Right lobe of liver (tissue), 6 donors: ENCODE results near the gene IFI30. TPM values are rescaled to one million over a fixed set of nuclear protein-coding genes. Genes with fewer than 3 reads are reported as not detected.

ENCODE experiments used
- ATAC-seq, 4 donors: fragments of 200-7000 bp; cut with Tn5 transposase; one replicate each; pipeline ENCODE4 v1.9.1; 2020; ENCODE audit warnings: mild to moderate bottlenecking in 4 of 4, moderate library complexity in 4 of 4
- DNase-seq, 3 donors: peaks; one replicate each; pipeline ENCODE4 v3.0.0-alpha.2; 2020
- H3K27ac ChIP-seq, 3 donors: fragments of 200-600 bp; one replicate each; pipeline ENCODE4 v1.8.0; 2022
- H3K27me3 ChIP-seq, 2 donors: fragments of 200-600 bp; one replicate each; pipeline ENCODE4 v1.8.0; 2022
- H3K36me3 ChIP-seq, 4 donors: fragments of 200-600 bp; sonication (generic) in 1 of 4; one replicate each; pipeline versions ENCODE4 v1.5.1 to v1.8.0; 2017 to 2022; ENCODE audit warnings: control low read depth in 1 of 4
- H3K4me1 ChIP-seq, 4 donors: fragments of 200-600 bp; sonication (generic) in 1 of 4; one replicate each; pipeline versions ENCODE4 v1.5.1 to v1.8.0; 2017 to 2022; ENCODE audit warnings: control low read depth in 1 of 4
- H3K4me3 ChIP-seq, 3 donors: fragments of 200-600 bp; one replicate each; pipeline ENCODE4 v1.8.0; 2022
- H3K9me3 ChIP-seq, 4 donors: fragments of 200-600 bp; sonication (generic) in 1 of 4; one replicate each; pipeline versions ENCODE4 v1.5.1 to v1.8.0; 2017 to 2022; ENCODE audit warnings: control low read depth in 1 of 4
- POLR2A ChIP-seq: fragments of 450-650 bp; IDR thresholded peaks from one replicate; pipeline ENCODE4 v1.6.1; 2017; ENCODE audit warnings: antibody characterized with exemption, mild to moderate bottlenecking
- WGBS: methylation state at CpG from one replicate; pipeline ENCODE4 v1.1.6; 2018; ENCODE audit warnings: low coverage, low lambda C conversion rate; ENCODE audit not compliant: insufficient coverage; ENCODE audit errors: missing lambda C conversion rate; 5-methylcytosine and 5-hydroxymethylcytosine counted together
- intact Hi-C, 2 donors: fragments of 100-400 bp; cut with DNase I; formaldehyde crosslinking; loops; one replicate each; pipeline versions ENCODE4 v1.11.2 to v1.14.1; 2022
- total RNA-seq, 6 experiments: library from RNA; depleted of rRNA in 2 of 6; stranded (reverse); fragments of >200 nt in 2 of 6; fragmentation: NEBNext Ultra II Directional in 3 of 6; extraction: Animal tissue kit (Norgen Biotek cat#: 25700) in 3 of 6; gene quantifications; one replicate each; pipeline versions ENCODE4 v1.1.0 to v1.2.4, GENCODE V29; 2016 to 2023
- TF ChIP-seq, protein P1 (sequence below), 4 donors: fragments of 200-600 bp in 3 of 4; fragments of 450-650 bp in 1 of 4; IDR thresholded peaks; one replicate each; pipeline versions ENCODE4 v1.5.1 to v1.8.0; 2016 to 2022; ENCODE audit warnings: antibody characterized with exemption in 4 of 4, mild to moderate bottlenecking in 2 of 4
- donor health status: DM: no; HTN: yes; CAD: no.
- donor health status: DM: no; HTN: no; CAD: no.
- donor health status: DM: no; HTN: no; CAD: no.
- donor health status: DM: no; HTN: yes; CAD: no.
- donor health status: DM: no; HTN: yes; CAD: no.

Gene IFI30
- total RNA-seq, 6 experiments from 2014 or later, result 54.0 to 205 (median 91.8) TPM

DNA sequence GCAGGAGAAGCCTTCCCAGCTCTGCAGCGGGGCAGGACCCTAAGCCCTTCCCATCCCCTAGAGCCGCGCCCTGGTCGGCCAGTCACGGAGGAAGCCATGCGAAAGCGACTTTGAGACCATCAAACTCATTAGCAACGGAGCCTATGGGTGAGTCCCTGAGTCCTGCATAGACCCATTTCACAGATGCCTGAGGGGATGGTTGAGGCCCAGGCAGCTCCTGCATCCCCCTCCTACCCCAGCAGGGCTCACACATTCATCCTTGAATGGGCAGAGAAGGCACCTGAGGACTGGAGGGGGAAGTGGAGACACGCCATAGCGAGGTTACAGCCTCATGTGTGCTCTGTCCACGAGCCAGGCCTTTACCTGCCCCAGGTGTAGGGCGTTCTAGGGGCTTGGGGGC lies 44.8 kb upstream of the IFI30 start:
- no peak for ATAC-seq
- no peak for TF ChIP-seq POLR2A
- TF ChIP-seq, protein P1, sequence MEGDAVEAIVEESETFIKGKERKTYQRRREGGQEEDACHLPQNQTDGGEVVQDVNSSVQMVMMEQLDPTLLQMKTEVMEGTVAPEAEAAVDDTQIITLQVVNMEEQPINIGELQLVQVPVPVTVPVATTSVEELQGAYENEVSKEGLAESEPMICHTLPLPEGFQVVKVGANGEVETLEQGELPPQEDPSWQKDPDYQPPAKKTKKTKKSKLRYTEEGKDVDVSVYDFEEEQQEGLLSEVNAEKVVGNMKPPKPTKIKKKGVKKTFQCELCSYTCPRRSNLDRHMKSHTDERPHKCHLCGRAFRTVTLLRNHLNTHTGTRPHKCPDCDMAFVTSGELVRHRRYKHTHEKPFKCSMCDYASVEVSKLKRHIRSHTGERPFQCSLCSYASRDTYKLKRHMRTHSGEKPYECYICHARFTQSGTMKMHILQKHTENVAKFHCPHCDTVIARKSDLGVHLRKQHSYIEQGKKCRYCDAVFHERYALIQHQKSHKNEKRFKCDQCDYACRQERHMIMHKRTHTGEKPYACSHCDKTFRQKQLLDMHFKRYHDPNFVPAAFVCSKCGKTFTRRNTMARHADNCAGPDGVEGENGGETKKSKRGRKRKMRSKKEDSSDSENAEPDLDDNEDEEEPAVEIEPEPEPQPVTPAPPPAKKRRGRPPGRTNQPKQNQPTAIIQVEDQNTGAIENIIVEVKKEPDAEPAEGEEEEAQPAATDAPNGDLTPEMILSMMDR (IDR thresholded peaks at IDR 0.05), result no peak
- intact Hi-C loops, result no loop called here

DNA sequence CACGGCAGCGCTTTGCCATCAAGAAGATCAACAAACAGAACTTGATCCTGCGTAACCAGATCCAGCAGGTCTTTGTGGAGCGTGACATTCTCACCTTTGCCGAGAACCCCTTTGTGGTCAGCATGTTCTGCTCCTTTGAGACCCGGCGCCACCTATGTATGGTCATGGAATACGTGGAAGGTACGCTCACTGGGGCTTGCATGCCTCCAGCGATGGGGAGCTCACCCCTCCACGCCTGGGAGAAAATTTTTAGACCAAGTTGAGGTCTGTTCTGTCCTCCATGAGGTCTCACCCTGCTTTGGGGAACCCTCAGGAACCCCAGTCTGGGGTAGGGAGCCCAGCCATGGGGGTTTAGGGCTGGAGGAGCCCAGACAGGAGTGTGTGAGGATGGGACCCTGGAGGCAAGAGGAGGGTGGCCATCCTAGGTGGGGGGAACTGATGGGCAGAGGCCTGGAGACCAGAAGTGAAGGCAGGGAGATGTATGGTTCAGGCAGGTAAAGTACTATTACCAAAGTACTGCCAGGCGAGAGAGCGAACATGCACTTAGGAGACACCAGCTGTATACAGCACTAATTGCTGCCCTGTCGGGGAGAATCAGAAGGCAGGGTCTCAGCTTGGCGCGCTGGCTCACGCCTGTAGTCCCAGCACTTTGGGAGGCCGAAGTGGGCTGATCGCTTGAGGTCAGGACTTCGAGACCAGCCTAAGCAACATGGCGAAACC lies 42.9 kb upstream of the IFI30 start:
- Histone ChIP-seq H3K36me3 (peaks cover 0 to 67% (median 27%) of the 10 kb centered on the region in 4 donors), H3K27ac (no peak overlapping the region), H3K4me1 (peaks cover 0 to 10% (median 3%) of the 10 kb centered on the region in 4 donors), H3K27me3 (no peaks in the 10 kb centered on the region), H3K9me3 (no peaks in the 10 kb centered on the region), H3K4me3 (no peak overlapping the region)
- no peak for ATAC-seq
- TF ChIP-seq, protein P1 (IDR thresholded peaks at IDR 0.05), result no peak
- TF ChIP-seq POLR2A, result no peak
- DNase-seq, result no peak
- intact Hi-C loops, result no loop called here
- 82% methylated on average over 5 of the region's 21 CpGs for WGBS

More for the DNA sequence above, 44.8 kb upstream of the IFI30 start:
- DNase-seq, result no peak
- H3K27me3 ChIP-seq, result no peaks in the 10 kb centered on the region
- H3K27ac ChIP-seq, result no peak overlapping the region
- peaks cover 0 to 70% (median 33%) of the 10 kb centered on the region in 4 donors for H3K36me3 ChIP-seq
- no peaks in the 10 kb centered on the region for H3K9me3 ChIP-seq
- WGBS, result 86% methylated on average over 1 of the region's 12 CpGs
- H3K4me1 ChIP-seq, result no peaks in the 10 kb centered on the region
- no peak overlapping the region for H3K4me3 ChIP-seq

DNA sequence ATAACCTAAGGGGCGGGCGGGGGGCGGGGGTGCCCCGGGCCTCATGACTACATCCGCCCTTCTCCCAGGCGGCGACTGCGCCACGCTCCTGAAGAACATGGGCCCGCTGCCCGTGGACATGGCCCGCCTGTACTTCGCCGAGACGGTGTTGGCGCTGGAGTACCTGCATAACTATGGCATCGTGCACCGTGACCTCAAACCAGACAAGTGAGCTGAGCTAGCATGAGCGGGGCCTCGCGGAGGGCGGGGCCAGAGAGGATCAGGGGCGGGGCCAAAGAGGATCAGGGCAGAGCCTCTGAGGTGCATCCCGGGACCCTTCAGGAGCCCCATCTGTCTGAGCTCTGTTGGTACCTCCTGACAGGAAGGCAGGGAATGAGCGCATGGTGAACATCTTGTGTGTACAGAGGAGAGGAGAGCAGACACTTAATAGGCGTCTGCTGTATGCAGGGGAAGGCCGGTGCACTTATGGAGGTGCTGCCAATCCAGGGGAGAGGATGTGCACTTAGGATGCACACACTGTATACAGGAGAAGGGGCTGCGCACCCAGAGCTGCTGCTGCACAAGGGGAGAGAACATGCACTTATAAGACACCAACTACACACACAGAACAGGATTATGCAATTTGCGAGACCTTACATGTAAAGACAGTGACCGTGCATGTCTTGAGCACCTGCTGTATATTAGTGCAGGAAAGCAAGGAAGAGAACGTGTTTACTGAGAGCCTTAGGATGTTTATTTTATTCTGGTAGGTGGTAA lies 41.6 kb upstream of the IFI30 start:
- Histone ChIP-seq H3K36me3 (peaks cover 0 to 69% (median 22%) of the 10 kb centered on the region in 4 donors), H3K27ac (no peak overlapping the region), H3K9me3 (no peaks in the 10 kb centered on the region), H3K4me3 (no peak overlapping the region), H3K27me3 (no peaks in the 10 kb centered on the region), H3K4me1 (peaks cover 0 to 15% (median 6%) of the 10 kb centered on the region in 4 donors)
- no peak for ATAC-seq
- intact Hi-C loops, result no loop called here
- TF ChIP-seq, protein P1 (IDR thresholded peaks at IDR 0.05), result no peak
- 90% methylated on average over 11 of the region's 31 CpGs for WGBS
- no peak for DNase-seq

DNA sequence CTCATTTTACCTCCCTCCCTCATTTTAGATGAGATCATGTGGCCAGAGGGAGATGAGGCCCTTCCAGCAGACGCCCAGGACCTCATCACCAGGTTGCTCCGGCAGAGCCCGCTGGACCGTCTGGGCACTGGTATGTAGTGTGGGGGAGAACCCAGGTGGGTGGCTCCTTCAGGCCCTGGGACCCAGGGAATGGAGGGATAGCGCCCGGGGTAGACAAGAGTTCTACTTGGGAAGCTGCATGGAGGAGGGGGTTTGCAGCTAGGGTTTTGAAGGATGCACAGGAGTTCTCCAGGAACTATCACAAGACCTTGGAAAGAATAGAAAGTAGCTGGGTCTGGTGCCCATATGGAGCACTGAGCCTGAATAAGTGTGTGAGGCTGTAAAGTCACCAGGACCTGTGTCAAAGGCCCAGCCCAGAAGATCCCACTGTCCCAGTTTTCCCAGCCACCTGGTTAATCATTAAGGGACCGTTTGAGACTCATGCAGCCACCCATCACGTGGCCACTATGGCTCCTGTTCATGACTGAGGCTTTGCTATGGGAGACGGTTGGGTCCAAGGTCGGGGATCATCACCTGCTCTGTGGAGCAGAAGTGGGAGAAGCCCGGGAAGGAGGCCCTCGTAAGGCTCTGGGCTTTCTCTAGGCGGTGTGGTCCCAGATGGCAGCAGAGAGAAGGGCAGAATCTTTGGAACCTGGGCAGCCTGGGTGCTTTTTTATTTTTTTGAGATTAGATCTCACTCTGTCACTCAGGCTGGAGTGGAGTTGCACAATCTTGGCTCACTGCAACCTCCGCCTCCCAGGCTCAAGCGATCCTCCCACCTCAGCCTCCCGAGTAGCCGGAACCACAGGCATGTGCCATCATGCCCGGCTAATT lies 37.7 kb upstream of the IFI30 start:
- peaks cover 0 to 23% (median 8%) of the 10 kb centered on the region in 4 donors for H3K4me1 ChIP-seq
- WGBS, result 24% methylated on average over 10 of the region's 18 CpGs
- H3K27ac ChIP-seq, result peak overlapping the region; percentile 39 to 78 (median 76)

More for the DNA sequence above, 37.7 kb upstream of the IFI30 start:
- ATAC-seq (peak; percentile 92 to 93 (median 92)), DNase-seq (peak; percentile 84 to 95 (median 91))
- no peak overlapping the region for H3K4me3 ChIP-seq
- no peaks in the 10 kb centered on the region for H3K27me3 ChIP-seq
- TF ChIP-seq, protein P1 (IDR thresholded peaks at IDR 0.05), result no peak
- TF ChIP-seq POLR2A, result no peak
- H3K36me3 ChIP-seq, result peaks cover 0 to 51% (median 10%) of the 10 kb centered on the region in 4 donors
- intact Hi-C loops, result no loop called here
- H3K9me3 ChIP-seq, result no peaks in the 10 kb centered on the region
